Gastrocnemius medialis (tissue), 4 donors: ENCODE results near the gene SALL4. TPM values are rescaled to one million over a fixed set of nuclear protein-coding genes. Genes with fewer than 3 reads are reported as not detected.

Source experiments
- ATAC-seq, 2 donors: fragments of 150-250 bp; one replicate each; pipeline ENCODE4 v1.9.1; 2016
- DNase-seq, 2 donors: peaks; one replicate each; pipeline ENCODE4 v3.0.0-alpha.2; 2019
- H3K27ac ChIP-seq, 4 donors: fragments of 200-600 bp; sonication (generic); 1 replicate in 1 of 4; 2 replicates in 3 of 4; pipeline ENCODE4 v1.5.1; 2016 to 2018; ENCODE audit warnings: mild to moderate bottlenecking in 2 of 4, moderate library complexity in 1 of 4
- H3K27me3 ChIP-seq, 3 donors: fragments of 200-600 bp; sonication (generic) in 2 of 3; 1 replicate in 1 of 3; 2 replicates in 2 of 3; pipeline versions ENCODE4 v1.5.1 to v1.6.0; 2016 to 2019; ENCODE audit warnings: mild to moderate bottlenecking in 1 of 3, moderate library complexity in 1 of 3
- H3K36me3 ChIP-seq, 2 donors: fragments of 200-600 bp; sonication (generic) in 1 of 2; one replicate each; pipeline ENCODE4 v1.5.1; 2017 to 2018
- H3K4me1 ChIP-seq, 2 donors: fragments of 200-600 bp; sonication (generic) in 1 of 2; one replicate each; pipeline ENCODE4 v1.5.1; 2016 to 2017; ENCODE audit warnings: mild to moderate bottlenecking in 2 of 2
- H3K4me3 ChIP-seq, 4 donors: fragments of 200-600 bp; sonication (generic) in 3 of 4; 1 replicate in 1 of 4; 2 replicates in 3 of 4; pipeline ENCODE4 v1.5.1; 2016 to 2019; ENCODE audit warnings: mild to moderate bottlenecking in 2 of 4
- H3K9me3 ChIP-seq, 3 donors: fragments of 200-600 bp; sonication (generic) in 2 of 3; 1 replicate in 1 of 3; 2 replicates in 2 of 3; pipeline ENCODE4 v1.5.1; 2016 to 2019
- CTCF ChIP-seq, 5 experiments: fragments of 450-650 bp in 3 of 5; fragments of 200-600 bp in 2 of 5; sonication (generic) in 2 of 5; IDR thresholded peaks in 4 of 5; conservative IDR thresholded peaks in 1 of 5; 1 replicate in 4 of 5; 2 replicates in 1 of 5; pipeline ENCODE4 v1.5.1; 2016 to 2019; ENCODE audit warnings: antibody characterized with exemption in 5 of 5, mild to moderate bottlenecking in 3 of 5, moderate library complexity in 3 of 5
- POLR2A ChIP-seq, 2 donors: fragments of 450-650 bp; IDR thresholded peaks; one replicate each; pipeline ENCODE4 v1.6.1; 2017; ENCODE audit warnings: antibody characterized with exemption in 2 of 2, mild to moderate bottlenecking in 2 of 2, moderate library complexity in 2 of 2
- in situ Hi-C, 4 donors: fragments of 200-750 bp; cut with MboI; loops; one replicate each; pipeline versions ENCODE4 v1.15.0 to v1.8.0; 2017; ENCODE audit warnings: low sequenced_read_pairs in 4 of 4
- intact Hi-C: fragments of 100-400 bp; cut with DNase I; formaldehyde crosslinking; loops from one replicate; pipeline ENCODE4 v1.15.1; 2023; ENCODE audit warnings: low total_unique reads
- total RNA-seq, 4 donors: library from RNA; depleted of rRNA; stranded (reverse); fragments of >200 nt; gene quantifications; one replicate each; pipeline versions ENCODE4 v1.1.0 to v1.2.3, GENCODE V29; 2016

Gene SALL4
- total RNA-seq, 4 donors from 2014 or later = not detected

- H3K27me3 ChIP-seq = no peaks in the 10 kb centered on the region
- no peak for TF ChIP-seq CTCF (IDR thresholded peaks at IDR 0.05 in 4 of 5, conservative IDR thresholded peaks at IDR 0.05 in 1 of 5)
- TF ChIP-seq POLR2A (IDR thresholded peaks at IDR 0.05) = no peak
These were observed 5.5 kb upstream of the SALL4 start for GRCh38 chr20:51807720-51808250.

GRCh38 chr20:51804754-51805153 lies 2.4 kb upstream of the SALL4 start:
- no peak for DNase-seq
- H3K27ac ChIP-seq = no peak overlapping the region
- no peak for ATAC-seq
- TF ChIP-seq POLR2A (IDR thresholded peaks at IDR 0.05) = no peak
- peaks cover 9 to 14% of the 10 kb centered on the region in 2 donors for H3K4me1 ChIP-seq
- H3K36me3 ChIP-seq = no peaks in the 10 kb centered on the region
- intact Hi-C loops = loop anchor here (10.0 kb wide), 1 partner anchor 280 kb away; no protein-coding TSS in a partner anchor
- H3K9me3 ChIP-seq = no peaks in the 10 kb centered on the region
- H3K27me3 ChIP-seq = peaks cover 26 to 30% (median 27%) of the 10 kb centered on the region in 3 donors
- in situ Hi-C loops = no loop called here
- no peak overlapping the region for H3K4me3 ChIP-seq

More at GRCh38 chr20:51807720-51808250, 5.5 kb upstream of the SALL4 start:
- ATAC-seq (no peak), DNase-seq (no peak)
- in situ Hi-C loops (no loop called here), intact Hi-C loops (loop anchor here (10.0 kb wide), 1 partner anchor 277 kb away; no protein-coding TSS in a partner anchor)
- no peaks in the 10 kb centered on the region for H3K4me1 ChIP-seq
- no peak overlapping the region for H3K4me3 ChIP-seq
- H3K36me3 ChIP-seq = no peaks in the 10 kb centered on the region
- no peaks in the 10 kb centered on the region for H3K9me3 ChIP-seq
- H3K27ac ChIP-seq = no peak overlapping the region

GRCh38 chr20:51803148-51803854 lies 980 bp upstream of the SALL4 start:
- in situ Hi-C loops (no loop called here), intact Hi-C loops (loop anchor here (10.0 kb wide), 1 partner anchor 282 kb away; no protein-coding TSS in a partner anchor)
- TF ChIP-seq CTCF (IDR thresholded peaks at IDR 0.05 in 4 of 5, conservative IDR thresholded peaks at IDR 0.05 in 1 of 5) (no peak), POLR2A (IDR thresholded peaks at IDR 0.05) (no peak)
- H3K4me3 ChIP-seq = no peak overlapping the region
- ATAC-seq (no peak), DNase-seq (no peak)
- H3K27ac ChIP-seq = no peak overlapping the region
- H3K4me1 ChIP-seq = peaks cover 9 to 14% of the 10 kb centered on the region in 2 donors
- H3K27me3 ChIP-seq = peaks cover 39 to 44% (median 41%) of the 10 kb centered on the region in 3 donors
- no peaks in the 10 kb centered on the region for H3K36me3 ChIP-seq
- H3K9me3 ChIP-seq = no peaks in the 10 kb centered on the region

GRCh38 chr20:51801823-51802123 lies 548 bp downstream of the SALL4 start:
- TF ChIP-seq CTCF (IDR thresholded peaks at IDR 0.05 in 4 of 5, conservative IDR thresholded peaks at IDR 0.05 in 1 of 5) (no peak), POLR2A (IDR thresholded peaks at IDR 0.05) (no peak)
- peak overlapping the region in 1 of 4 donors; percentile 50 for H3K4me3 ChIP-seq
- peaks cover 9 to 14% of the 10 kb centered on the region in 2 donors for H3K4me1 ChIP-seq
- no peaks in the 10 kb centered on the region for H3K36me3 ChIP-seq
- in situ Hi-C loops = no loop called here
- ATAC-seq (no peak), DNase-seq (no peak)
- no peak overlapping the region for H3K27ac ChIP-seq
- intact Hi-C loops = loop anchor here (10.0 kb wide), 1 partner anchor 283 kb away; no protein-coding TSS in a partner anchor
- peaks cover 43 to 52% (median 47%) of the 10 kb centered on the region in 3 donors for H3K27me3 ChIP-seq
- H3K9me3 ChIP-seq = no peaks in the 10 kb centered on the region

GRCh38 chr20:51801122-51801822 lies 1.0 kb downstream of the SALL4 start:
- H3K4me3 ChIP-seq = peak overlapping the region; percentile 25 to 50 (median 34)
- H3K27me3 ChIP-seq = peaks cover 43 to 52% (median 47%) of the 10 kb centered on the region in 3 donors
- TF ChIP-seq CTCF (IDR thresholded peaks at IDR 0.05 in 4 of 5, conservative IDR thresholded peaks at IDR 0.05 in 1 of 5) = no peak
- no peak for TF ChIP-seq POLR2A (IDR thresholded peaks at IDR 0.05)
- in situ Hi-C loops = no loop called here
- no peak for ATAC-seq
- peaks cover 9 to 14% of the 10 kb centered on the region in 2 donors for H3K4me1 ChIP-seq
- H3K9me3 ChIP-seq = no peaks in the 10 kb centered on the region
- intact Hi-C loops = loop anchor here (10.0 kb wide), 1 partner anchor 284 kb away; no protein-coding TSS in a partner anchor
- no peak overlapping the region for H3K27ac ChIP-seq
- no peak for DNase-seq
- no peaks in the 10 kb centered on the region for H3K36me3 ChIP-seq
